ENCODE results near the gene DOCK4. TPM values are rescaled to one million over a fixed set of nuclear protein-coding genes. Genes with fewer than 3 reads are reported as not detected.

The DOCK4 gene
- polyA plus RNA-seq, 1 donor (not counting 4 experiments of a cell fraction or from before 2014, with no cell fraction given), result 13.9 TPM

GRCh38 chr7:112228632-112229031 lies 22.4 kb upstream of the DOCK4 start:
- no peak overlapping the region for H2AFZ ChIP-seq (ENCODE audit: control insufficient read depth, low read length)
- dilution Hi-C loops (cut with MboI; ENCODE audit: extremely low pct_ligation_motif_present, low sequenced_read_pairs), result no loop called here
- no peak overlapping the region for H3K4me2 ChIP-seq (ENCODE audit: control insufficient read depth, extremely low read depth, insufficient read depth, low read depth, low read length)
- H3K9me1 ChIP-seq (ENCODE audit: control insufficient read depth, extremely low read depth, insufficient read depth, low read length), result no peaks in the 10 kb centered on the region
- DNase-seq (ENCODE audit: low read depth, low spot score) (no peak), FAIRE-seq (no peak)
- peaks cover 20% of the 10 kb centered on the region for H3K79me2 ChIP-seq (ENCODE audit: control insufficient read depth, insufficient read depth, low read length)
- no peak overlapping the region for H3K4me3 ChIP-seq (ENCODE audit: control insufficient read depth in 2 of 3, extremely low read depth in 1 of 3, insufficient read depth in 2 of 3, low read depth in 1 of 3, low read length in 3 of 3)
- peaks cover 3% of the 10 kb centered on the region for H4K20me1 ChIP-seq (ENCODE audit: control insufficient read depth, extremely low read depth, insufficient read depth, low read length)
- H3K27ac ChIP-seq (ENCODE audit: control insufficient read depth, insufficient read depth, low read length), result no peak overlapping the region
- H3K27me3 ChIP-seq (ENCODE audit: control insufficient read depth, extremely low read depth, insufficient read depth, low read length), result no peaks in the 10 kb centered on the region
- H3K36me3 ChIP-seq (ENCODE audit: control insufficient read depth in 2 of 2, extremely low read depth in 1 of 2, insufficient read depth in 2 of 2, low read length in 2 of 2), result no peaks in the 10 kb centered on the region
- H3K4me1 ChIP-seq (ENCODE audit: control insufficient read depth, extremely low read depth, insufficient read depth, low read length), result peaks cover 14% of the 10 kb centered on the region
- no peak overlapping the region for H3K9ac ChIP-seq (ENCODE audit: control insufficient read depth, extremely low read depth, insufficient read depth, low read length)
- H3K9me3 ChIP-seq (ENCODE audit: control insufficient read depth, low read depth, low read length), result no peaks in the 10 kb centered on the region
- no peak for TF ChIP-seq CTCF (optimal IDR thresholded peaks at IDR 0.05 in 1 of 3, IDR thresholded peaks at IDR 0.05 in 1 of 3, conservative IDR thresholded peaks at IDR 0.05 in 1 of 3; ENCODE audit: extremely low read depth in 1 of 3, insufficient read depth in 2 of 3, low read length in 3 of 3)

GRCh38 chr7:112226701-112227276 lies 20.6 kb upstream of the DOCK4 start:
- H4K20me1 ChIP-seq (ENCODE audit: control insufficient read depth, extremely low read depth, insufficient read depth, low read length), result peaks cover 3% of the 10 kb centered on the region
- dilution Hi-C loops (cut with MboI; ENCODE audit: extremely low pct_ligation_motif_present, low sequenced_read_pairs), result no loop called here
- H3K4me3 ChIP-seq (ENCODE audit: control insufficient read depth in 2 of 3, extremely low read depth in 1 of 3, insufficient read depth in 2 of 3, low read depth in 1 of 3, low read length in 3 of 3), result no peak overlapping the region
- H3K9me3 ChIP-seq (ENCODE audit: control insufficient read depth, low read depth, low read length), result no peaks in the 10 kb centered on the region
- DNase-seq (ENCODE audit: low read depth, low spot score) (peak; percentile 36), FAIRE-seq (peak; percentile 84)
- H3K27ac ChIP-seq (ENCODE audit: control insufficient read depth, insufficient read depth, low read length), result peak overlapping the region; percentile 18
- no peak overlapping the region for H2AFZ ChIP-seq (ENCODE audit: control insufficient read depth, low read length)
- TF ChIP-seq CTCF (optimal IDR thresholded peaks at IDR 0.05 in 1 of 3, IDR thresholded peaks at IDR 0.05 in 1 of 3, conservative IDR thresholded peaks at IDR 0.05 in 1 of 3; ENCODE audit: extremely low read depth in 1 of 3, insufficient read depth in 2 of 3, low read length in 3 of 3) (no peak), EZH2 (IDR thresholded peaks at IDR 0.05; ENCODE audit: low read length) (no peak)
- H3K4me1 ChIP-seq (ENCODE audit: control insufficient read depth, extremely low read depth, insufficient read depth, low read length), result peaks cover 14% of the 10 kb centered on the region
- peak overlapping the region; percentile 58 for H3K4me2 ChIP-seq (ENCODE audit: control insufficient read depth, extremely low read depth, insufficient read depth, low read depth, low read length)
- H3K27me3 ChIP-seq (ENCODE audit: control insufficient read depth, extremely low read depth, insufficient read depth, low read length), result no peaks in the 10 kb centered on the region
- H3K79me2 ChIP-seq (ENCODE audit: control insufficient read depth, insufficient read depth, low read length), result peaks cover 30% of the 10 kb centered on the region
- no peak overlapping the region for H3K9ac ChIP-seq (ENCODE audit: control insufficient read depth, extremely low read depth, insufficient read depth, low read length)
- H3K9me1 ChIP-seq (ENCODE audit: control insufficient read depth, extremely low read depth, insufficient read depth, low read length), result no peaks in the 10 kb centered on the region
- no peaks in the 10 kb centered on the region for H3K36me3 ChIP-seq (ENCODE audit: control insufficient read depth in 2 of 2, extremely low read depth in 1 of 2, insufficient read depth in 2 of 2, low read length in 2 of 2)
